SK-N-SH (cell line): ENCODE data around the gene JMJD4. TPM values are rescaled to one million over a fixed set of nuclear protein-coding genes. Genes with fewer than 3 reads are reported as not detected.

Experiments used
- CTCF ChIA-PET: fragments of 300-600, 350-600 bp; formaldehyde crosslinking; extraction: SDS; loops from one replicate; lab custom pipeline; 2021; lab: Yijun Ruan, JAX
- POLR2A ChIA-PET: fragments of 350-600 bp; sonication (Branson Sonifier 250); formaldehyde crosslinking; extraction: SDS; loops from one replicate; lab custom pipeline; 2020; ENCODE audit warnings: antibody characterized with exemption, inconsistent platforms; lab: Yijun Ruan, JAX
- DNase-seq: peaks from one replicate; pipeline ENCODE4 v3.0.0; 2012
- H2AFZ ChIP-seq: fragments of 200-600 bp; sonication (generic); 2 replicates; pipeline ENCODE4 v1.8.1; 2016; ENCODE audit warnings: antibody characterized with exemption, mild to moderate bottlenecking, low read depth
- H3F3A ChIP-seq: fragments of 200-600 bp; sonication (generic); replicated peaks from 2 replicates; pipeline ENCODE3; 2016; ENCODE audit warnings: antibody characterized with exemption, mild to moderate bottlenecking; ENCODE audit not compliant: insufficient read depth
- H3K27ac ChIP-seq, 2 experiments: fragments of 200-500 bp in 1 of 2; fragments of 200-600 bp in 1 of 2; sonication (Bioruptor generic) in 1 of 2; sonication (generic), shearing (Covaris generic) in 1 of 2; 2 replicates each; pipeline versions ENCODE4 v1.5.1 to v1.6.1; 2014 to 2016; ENCODE audit warnings: low read depth in 2 of 2, inconsistent platforms in 1 of 2, low read length in 1 of 2, mild to moderate bottlenecking in 1 of 2, mixed read lengths in 1 of 2
- H3K27me3 ChIP-seq: fragments of 200-600 bp; sonication (generic), shearing (Covaris generic); 2 replicates; pipeline ENCODE4 v1.6.1; 2016; ENCODE audit warnings: mixed run types; ENCODE audit not compliant: insufficient read depth
- H3K36me3 ChIP-seq, 2 experiments: fragments of 200-500 bp in 1 of 2; fragments of 200-600 bp in 1 of 2; sonication (Bioruptor generic) in 1 of 2; sonication (generic) in 1 of 2; replicated peaks in 1 of 2; 2 replicates each; pipeline versions ENCODE3 to v1.5.1; 2014 to 2016; ENCODE audit warnings: low read length in 1 of 2, mild to moderate bottlenecking in 1 of 2; ENCODE audit not compliant: insufficient read depth in 2 of 2, control insufficient read depth in 1 of 2
- H3K4me1 ChIP-seq, 2 experiments: fragments of 200-500 bp in 1 of 2; fragments of 200-600 bp in 1 of 2; sonication (Bioruptor generic) in 1 of 2; sonication (generic), shearing (Covaris generic) in 1 of 2; 2 replicates each; pipeline versions ENCODE4 v1.5.1 to v1.6.1; 2014 to 2016; ENCODE audit warnings: low read depth in 1 of 2, low read length in 1 of 2, mixed run types in 1 of 2; ENCODE audit not compliant: insufficient read depth in 2 of 2, control insufficient read depth in 1 of 2
- H3K4me2 ChIP-seq: fragments of 200-600 bp; sonication (generic), shearing (Covaris generic); 2 replicates; pipeline ENCODE4 v1.6.1; 2017; ENCODE audit warnings: mixed run types
- H3K4me3 ChIP-seq, 2 experiments: fragments of 200-500 bp in 1 of 2; fragments of 200-600 bp in 1 of 2; sonication (Bioruptor generic) in 1 of 2; sonication (generic), shearing (Covaris generic) in 1 of 2; 2 replicates each; pipeline versions ENCODE4 v1.5.1 to v1.8.1; 2014 to 2016; ENCODE audit warnings: low read depth in 2 of 2, inconsistent platforms in 1 of 2, low read length in 1 of 2, mild to moderate bottlenecking in 1 of 2, mixed read lengths in 1 of 2, moderate library complexity in 1 of 2
- H3K79me2 ChIP-seq: fragments of 200-600 bp; sonication (generic); 2 replicates; pipeline ENCODE4 v1.8.1; 2017; ENCODE audit warnings: mild to moderate bottlenecking; ENCODE audit not compliant: insufficient read depth
- H3K9ac ChIP-seq: fragments of 200-600 bp; sonication (generic); 2 replicates; pipeline ENCODE4 v1.6.1; 2017; ENCODE audit warnings: mixed run types
- H3K9me2 ChIP-seq: fragments of 200-600 bp; sonication (generic); 2 replicates; pipeline ENCODE4 v1.6.1; 2017; ENCODE audit warnings: mixed run types
- H3K9me3 ChIP-seq: fragments of 200-600 bp; sonication (generic); 2 replicates; pipeline ENCODE4 v1.6.1; 2017; ENCODE audit warnings: mixed run types, mild to moderate bottlenecking, moderate library complexity
- H4K20me1 ChIP-seq: fragments of 200-600 bp; sonication (generic); 2 replicates; pipeline ENCODE4 v1.6.1; 2017; ENCODE audit warnings: mild to moderate bottlenecking, mixed run types; ENCODE audit not compliant: insufficient read depth
- ELF1 ChIP-seq: IDR thresholded peaks from 2 replicates; pipeline ENCODE4 v1.4.0; 2012
- EP300 ChIP-seq, 2 experiments: IDR thresholded peaks; 2 replicates each; pipeline versions ENCODE4 v1.4.0 to v1.6.1; 2012; ENCODE audit warnings: borderline replicate concordance in 1 of 2, low read depth in 1 of 2, low read length in 1 of 2
- FOSL2 ChIP-seq: IDR thresholded peaks from 2 replicates; pipeline ENCODE4 v1.4.0; 2012; ENCODE audit warnings: low read depth, mild to moderate bottlenecking, moderate library complexity, borderline replicate concordance
- FOXJ3 ChIP-seq: sonication (generic); formaldehyde crosslinking; IDR thresholded peaks from 2 replicates; pipeline ENCODE4 v1.5.1; 2020; ENCODE audit warnings: mild to moderate bottlenecking, missing genetic modification reagents
- NFIC ChIP-seq: IDR thresholded peaks from 2 replicates; pipeline ENCODE4 v1.4.0; 2012; ENCODE audit warnings: borderline replicate concordance
- POLR2AphosphoS5 ChIP-seq: IDR thresholded peaks from 2 replicates; pipeline ENCODE4 v1.6.1; 2012; ENCODE audit warnings: low read depth, low read length
- RFX5 ChIP-seq: IDR thresholded peaks from 2 replicates; pipeline ENCODE4 v1.6.1; 2012; ENCODE audit warnings: mild to moderate bottlenecking, improper control_type of control experiment, low read length
- RXRA ChIP-seq: IDR thresholded peaks from 2 replicates; pipeline ENCODE4 v1.4.0; 2012; ENCODE audit warnings: low read depth, mild to moderate bottlenecking, borderline replicate concordance
- TAF1 ChIP-seq: IDR thresholded peaks from 2 replicates; pipeline ENCODE4 v1.6.1; 2012; ENCODE audit warnings: low read depth, mild to moderate bottlenecking, low read length, moderate library complexity, borderline replicate concordance
- TCF12 ChIP-seq: IDR thresholded peaks from 2 replicates; pipeline ENCODE4 v1.4.0; 2012
- WGBS: methylation state at CpG from one replicate; pipeline ENCODE4 v1.1.6; 2017; ENCODE audit warnings: low lambda C conversion rate; 5-methylcytosine and 5-hydroxymethylcytosine counted together
- polyA plus RNA-seq, 3 experiments: library from polyadenylated mRNA; depleted of rRNA; stranded (reverse); fragments of >200 nt; gene quantifications; 2 replicates each; pipeline ENCODE4 v1.2.3, GENCODE V29; 2012
- TF ChIP-seq, protein P1 (sequence below): IDR thresholded peaks from 2 replicates; pipeline ENCODE4 v1.4.0; 2012; ENCODE audit warnings: low read depth
- TF ChIP-seq, protein P2 (sequence below): IDR thresholded peaks from 2 replicates; pipeline ENCODE4; 2012

JMJD4 gene
- polyA plus RNA-seq, 1 of the 3 experiments (the other 2 are of a cell fraction), result 15.0 TPM

DNA sequence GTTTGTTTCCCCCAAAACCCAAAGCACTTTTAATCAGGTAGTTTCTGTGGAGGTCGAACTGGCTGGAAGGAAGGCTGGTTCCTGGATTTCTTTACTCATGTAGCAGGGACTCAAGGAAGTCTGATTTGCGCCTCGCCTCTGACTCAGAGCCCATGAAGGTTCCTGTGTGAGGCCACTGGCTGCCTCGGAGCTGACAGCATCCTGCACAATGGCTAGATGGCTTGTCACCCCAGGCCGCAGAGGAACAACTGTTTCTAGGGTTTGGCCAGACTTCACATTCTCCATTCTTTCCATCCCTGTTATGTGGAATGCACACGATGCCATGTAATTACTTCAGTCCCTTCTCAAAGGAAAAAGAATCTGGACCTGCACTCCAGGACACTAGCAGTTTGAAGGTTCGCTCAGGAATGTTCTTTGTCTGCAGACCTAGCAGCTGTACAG, 41.2 kb upstream of the JMJD4 start:
- H2AFZ ChIP-seq, result no peak overlapping the region
- peak; percentile 46; the same call in 1 of the 2 replicates for TF ChIP-seq FOSL2
- no peak for TF ChIP-seq RFX5
- TF ChIP-seq, protein P1, sequence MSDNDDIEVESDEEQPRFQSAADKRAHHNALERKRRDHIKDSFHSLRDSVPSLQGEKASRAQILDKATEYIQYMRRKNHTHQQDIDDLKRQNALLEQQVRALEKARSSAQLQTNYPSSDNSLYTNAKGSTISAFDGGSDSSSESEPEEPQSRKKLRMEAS, result peak; percentile 38; the same call in 1 of the 2 replicates
- TF ChIP-seq EP300 (IDR thresholded peaks at IDR 0.05; ENCODE audit: borderline replicate concordance in 1 of 2, low read depth in 1 of 2, low read length in 1 of 2), result peak in 1 of 2 experiments; percentile 13; a peak in 1 of 4 replicates
- no peak for TF ChIP-seq FOXJ3 (CRISPR knock-in tag)
- TF ChIP-seq NFIC, result no peak
- TF ChIP-seq ELF1, result no peak
- TF ChIP-seq RXRA, result no peak
- peak; percentile 42; the same call in 1 of the 2 replicates for TF ChIP-seq TCF12
- TF ChIP-seq, protein P2, sequence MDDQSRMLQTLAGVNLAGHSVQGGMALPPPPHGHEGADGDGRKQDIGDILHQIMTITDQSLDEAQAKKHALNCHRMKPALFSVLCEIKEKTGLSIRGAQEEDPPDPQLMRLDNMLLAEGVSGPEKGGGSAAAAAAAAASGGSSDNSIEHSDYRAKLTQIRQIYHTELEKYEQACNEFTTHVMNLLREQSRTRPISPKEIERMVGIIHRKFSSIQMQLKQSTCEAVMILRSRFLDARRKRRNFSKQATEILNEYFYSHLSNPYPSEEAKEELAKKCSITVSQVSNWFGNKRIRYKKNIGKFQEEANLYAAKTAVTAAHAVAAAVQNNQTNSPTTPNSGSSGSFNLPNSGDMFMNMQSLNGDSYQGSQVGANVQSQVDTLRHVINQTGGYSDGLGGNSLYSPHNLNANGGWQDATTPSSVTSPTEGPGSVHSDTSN, result peak; percentile 31; the same call in 1 of the 2 replicates
- H3K9me3 ChIP-seq, result no peaks in the 10 kb centered on the region
- WGBS, result 55% methylated on average over 7 of the region's 7 CpGs
- peak overlapping the region; percentile 57 for H3K4me2 ChIP-seq
- H3K27ac ChIP-seq, result peak overlapping the region in 1 of 2 experiments; percentile 61; a peak in 2 of 4 replicates
- no peaks in the 10 kb centered on the region for H3K27me3 ChIP-seq
- POLR2A ChIA-PET, result interaction anchor here (1.1 kb wide), 1 partner anchor 11 kb away, joined by 3 read pairs; no protein-coding TSS in a partner anchor
- no peaks in the 10 kb centered on the region for H4K20me1 ChIP-seq
- H3K79me2 ChIP-seq, result no peaks in the 10 kb centered on the region
- peaks cover 20% of the 10 kb centered on the region for H3F3A ChIP-seq
- peaks cover 3 to 16% of the 10 kb centered on the region in 2 experiments; a peak in 3 of 4 replicates for H3K4me1 ChIP-seq
- H3K4me3 ChIP-seq, result no peak overlapping the region
- peaks cover 0 to 22% of the 10 kb centered on the region in 2 experiments for H3K36me3 ChIP-seq
- no peak for DNase-seq
- CTCF ChIA-PET, result interaction anchor here (1.7 kb wide), 1 partner anchor 169 kb away, joined by 5 read pairs; no protein-coding TSS in a partner anchor
- H3K9me2 ChIP-seq, result no peaks in the 10 kb centered on the region
- no peak overlapping the region for H3K9ac ChIP-seq

DNA sequence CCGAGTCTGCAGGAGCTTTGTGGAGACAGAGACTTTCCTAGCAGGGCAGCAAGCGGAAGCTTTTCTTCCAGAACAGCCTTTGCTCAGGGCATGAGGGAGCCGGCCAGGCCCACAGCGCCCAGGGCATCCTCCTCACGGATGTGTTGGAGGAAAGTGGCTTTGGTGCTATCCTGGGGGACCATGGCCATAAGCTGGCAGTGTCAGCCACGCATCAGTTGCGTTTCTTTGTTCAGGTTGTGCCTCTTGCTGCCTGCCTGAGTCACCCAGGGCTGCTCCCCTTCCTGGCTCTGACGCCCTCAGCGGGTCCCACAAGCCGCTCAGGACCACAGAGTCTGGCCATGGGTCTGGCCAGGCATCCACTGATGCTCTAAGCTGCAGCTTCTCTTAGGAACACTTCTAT, 40.7 kb upstream of the JMJD4 start:
- TF ChIP-seq POLR2AphosphoS5 (no peak), TAF1 (no peak)
- TF ChIP-seq, all 33 proteins: peak for 0
- CTCF ChIA-PET, result interaction anchor here (1.7 to 4.1 kb wide), 2 partner anchors 12 to 169 kb away, joined by 5 to 29 read pairs; no protein-coding TSS in a partner anchor
- H3K79me2 ChIP-seq, result no peaks in the 10 kb centered on the region
- no peak overlapping the region for H2AFZ ChIP-seq
- peaks cover 3 to 16% of the 10 kb centered on the region in 2 experiments; a peak in 3 of 4 replicates for H3K4me1 ChIP-seq
- H3K9me2 ChIP-seq, result no peaks in the 10 kb centered on the region
- no peak overlapping the region for H3K9ac ChIP-seq
- peaks cover 0 to 23% of the 10 kb centered on the region in 2 experiments for H3K36me3 ChIP-seq
- no peaks in the 10 kb centered on the region for H3K27me3 ChIP-seq
- H3K4me3 ChIP-seq, result no peak overlapping the region
- no peaks in the 10 kb centered on the region for H3K9me3 ChIP-seq
- DNase-seq, result no peak
- H3K27ac ChIP-seq, result peak overlapping the region in 1 of 2 experiments; percentile 61; a peak in 2 of 4 replicates
- peaks cover 20% of the 10 kb centered on the region for H3F3A ChIP-seq
- H4K20me1 ChIP-seq, result no peaks in the 10 kb centered on the region
- H3K4me2 ChIP-seq, result peak overlapping the region; percentile 57
- WGBS, result 100% methylated on average over 2 of the region's 10 CpGs
- POLR2A ChIA-PET, result interaction anchor here (1.1 kb wide), 1 partner anchor 12 kb away, joined by 3 read pairs; no protein-coding TSS in a partner anchor
